IPS-20b (cell line): ENCODE data around the gene ZDHHC14.

ENCODE experiments used
- H3K27ac ChIP-seq: one replicate; pipeline ENCODE4 v1.5.1; 2013; ENCODE audit warnings: low read length
- H3K27me3 ChIP-seq: 2 replicates; pipeline ENCODE4 v1.6.1; 2013; ENCODE audit warnings: mild to moderate bottlenecking, low read length, inconsistent platforms; ENCODE audit not compliant: insufficient read depth
- H3K36me3 ChIP-seq: 2 replicates; pipeline ENCODE4 v1.6.1; 2013; ENCODE audit warnings: low read depth, mild to moderate bottlenecking, inconsistent platforms, low read length, moderate library complexity; ENCODE audit not compliant: insufficient read depth
- H3K4me1 ChIP-seq: 2 replicates; pipeline ENCODE4 v1.6.1; 2013; ENCODE audit warnings: mild to moderate bottlenecking, control low read depth, inconsistent platforms, low read length, moderate library complexity; ENCODE audit not compliant: insufficient read depth
- H3K4me3 ChIP-seq: 2 replicates; pipeline ENCODE4 v1.5.1; 2013; ENCODE audit warnings: mild to moderate bottlenecking, low read length, inconsistent platforms
- H3K9ac ChIP-seq: 2 replicates; pipeline ENCODE4 v1.6.1; 2013; ENCODE audit warnings: low read depth, mild to moderate bottlenecking, inconsistent platforms, low read length, moderate library complexity
- H3K9me3 ChIP-seq: 2 replicates; pipeline ENCODE4 v1.6.1; 2013; ENCODE audit warnings: mild to moderate bottlenecking, low read depth, low read length, inconsistent platforms; ENCODE audit not compliant: insufficient read depth

The ZDHHC14 gene

DNA sequence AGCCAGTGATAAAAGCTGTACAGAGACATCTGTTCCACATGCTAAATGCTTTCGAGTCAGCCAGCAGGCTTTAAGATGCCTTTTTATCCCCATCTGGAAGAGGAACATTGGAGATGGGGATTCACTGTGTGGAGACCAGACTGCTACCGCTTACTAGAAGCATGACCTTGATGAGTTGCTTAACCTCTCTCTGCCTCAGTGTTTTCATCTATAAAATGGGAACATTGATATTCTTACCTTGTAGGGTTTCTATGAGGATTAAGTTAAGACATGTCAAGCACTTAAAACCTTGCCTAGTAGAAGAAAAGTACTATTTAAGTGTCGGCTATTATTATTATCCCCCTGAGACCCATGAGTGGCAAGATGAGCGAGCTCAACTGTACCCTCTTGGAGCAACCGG lies 276.8 kb downstream of the ZDHHC14 start:
- Histone ChIP-seq H3K4me3 (no peak overlapping the region), H3K27me3 (no peaks in the 10 kb centered on the region), H3K36me3 (no peaks in the 10 kb centered on the region), H3K27ac (no peak overlapping the region), H3K9me3 (no peaks in the 10 kb centered on the region), H3K9ac (no peak overlapping the region), H3K4me1 (no peaks in the 10 kb centered on the region)

DNA sequence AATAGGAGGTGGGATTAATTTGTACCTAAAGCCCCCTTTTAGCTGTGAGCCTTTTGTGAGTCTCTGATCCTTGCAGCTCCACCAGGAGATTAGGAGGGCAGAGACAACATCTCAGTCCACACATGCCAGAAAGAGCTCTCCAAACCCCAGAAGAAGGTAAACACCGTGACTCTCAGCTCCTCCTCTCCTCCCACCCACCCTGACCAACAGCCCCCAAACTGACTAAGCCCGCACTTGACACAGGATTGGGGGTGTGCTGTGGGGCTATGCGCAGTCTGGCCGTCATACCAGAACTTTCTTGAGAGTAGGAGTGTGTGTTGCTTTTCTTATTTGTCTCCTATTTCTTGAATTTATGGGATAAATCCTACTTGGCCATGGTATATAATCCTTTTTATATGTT lies 277.3 kb downstream of the ZDHHC14 start:
- no peak overlapping the region for H3K4me3 ChIP-seq
- no peaks in the 10 kb centered on the region for H3K36me3 ChIP-seq
- no peak overlapping the region for H3K27ac ChIP-seq
- no peaks in the 10 kb centered on the region for H3K27me3 ChIP-seq
- no peaks in the 10 kb centered on the region for H3K4me1 ChIP-seq
- no peaks in the 10 kb centered on the region for H3K9me3 ChIP-seq
- no peak overlapping the region; the same call in 1 of the 2 replicates for H3K9ac ChIP-seq

DNA sequence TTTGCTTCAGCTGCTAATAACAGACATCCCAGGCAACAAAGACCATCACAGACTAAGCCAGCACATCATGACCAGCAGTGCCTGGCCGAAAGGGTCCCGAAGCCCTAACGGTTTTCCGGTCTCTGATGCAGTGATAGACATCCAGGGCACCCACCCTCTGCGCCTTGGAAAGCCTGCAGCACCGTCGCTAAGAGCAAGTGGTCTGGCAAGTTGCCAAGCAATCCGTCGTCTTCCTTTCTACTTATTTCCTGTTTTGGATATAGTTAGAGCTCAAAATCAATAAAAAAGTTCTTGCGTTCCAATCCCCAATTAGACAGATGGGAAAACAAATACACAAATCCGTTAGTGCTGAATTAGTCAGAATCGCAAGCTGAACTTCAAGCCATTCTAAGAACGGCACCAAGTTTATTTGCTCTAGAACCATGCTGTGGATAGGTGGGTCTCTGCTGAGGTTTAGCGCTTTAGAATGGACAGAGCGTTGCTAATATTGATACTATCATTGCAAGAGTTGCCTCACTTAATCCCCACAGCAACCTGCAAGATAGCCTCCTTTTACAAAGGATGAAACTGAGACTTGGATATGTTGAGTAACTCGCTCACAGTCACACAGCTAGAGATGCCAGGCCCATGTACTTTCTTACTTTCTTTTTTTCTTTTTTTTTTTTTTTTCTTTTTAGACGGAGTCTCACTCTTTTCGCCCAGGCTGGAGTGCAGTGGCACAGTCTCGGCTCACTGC lies 278.7 kb downstream of the ZDHHC14 start:
- H3K4me3 ChIP-seq = no peak overlapping the region

DNA sequence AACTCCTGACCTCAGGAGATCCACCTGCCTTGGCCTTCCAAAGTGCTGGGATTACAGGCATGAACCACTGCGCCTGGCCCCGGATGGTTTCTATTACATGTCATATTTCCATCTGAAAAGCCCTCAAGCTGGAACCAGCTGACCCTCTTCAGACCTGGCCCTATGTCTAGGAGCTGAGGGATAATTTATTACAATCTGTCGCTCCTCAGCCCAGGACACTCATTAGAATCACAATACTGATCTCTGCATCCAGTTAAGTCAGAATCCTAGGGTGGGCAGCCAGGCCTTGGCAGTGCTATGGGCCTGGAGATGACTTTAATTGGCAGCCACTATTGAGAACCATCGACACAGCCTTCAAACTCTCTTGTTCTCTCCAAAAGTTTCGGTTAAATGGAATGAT lies 279.4 kb downstream of the ZDHHC14 start:
- H3K9ac ChIP-seq = no peak overlapping the region
- no peak overlapping the region for H3K27ac ChIP-seq
- no peaks in the 10 kb centered on the region for H3K27me3 ChIP-seq
- H3K4me3 ChIP-seq = no peak overlapping the region
- no peaks in the 10 kb centered on the region for H3K36me3 ChIP-seq
- H3K9me3 ChIP-seq = no peaks in the 10 kb centered on the region
- H3K4me1 ChIP-seq = no peaks in the 10 kb centered on the region

More for the DNA sequence above, 278.7 kb downstream of the ZDHHC14 start:
- Histone ChIP-seq H3K9me3 (no peaks in the 10 kb centered on the region), H3K9ac (no peak overlapping the region), H3K36me3 (no peaks in the 10 kb centered on the region), H3K4me1 (no peaks in the 10 kb centered on the region), H3K27me3 (no peaks in the 10 kb centered on the region), H3K27ac (no peak overlapping the region)

DNA sequence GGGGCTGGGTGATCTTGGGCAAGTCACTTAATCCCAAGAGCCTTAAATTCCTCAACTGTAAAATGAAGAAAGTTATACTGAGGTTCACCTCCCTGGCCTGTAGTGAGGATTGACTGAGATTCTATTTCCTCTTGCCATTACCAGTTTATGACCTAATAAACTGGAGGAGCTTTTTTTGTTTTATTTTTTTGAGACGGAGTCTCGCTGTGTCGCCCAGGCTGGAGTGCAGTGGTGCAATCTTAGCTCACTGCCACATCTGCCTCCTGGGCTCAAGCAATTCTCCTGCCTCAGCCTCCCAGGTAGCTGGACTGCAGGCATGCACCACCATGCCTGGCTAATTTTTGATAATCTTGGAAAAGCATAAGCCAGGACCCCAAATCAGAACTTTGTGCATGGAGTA lies 280.7 kb downstream of the ZDHHC14 start:
- Histone ChIP-seq H3K9ac (no peak overlapping the region), H3K4me1 (no peaks in the 10 kb centered on the region), H3K27ac (no peak overlapping the region), H3K27me3 (no peaks in the 10 kb centered on the region), H3K4me3 (no peak overlapping the region), H3K36me3 (no peaks in the 10 kb centered on the region), H3K9me3 (no peaks in the 10 kb centered on the region)

DNA sequence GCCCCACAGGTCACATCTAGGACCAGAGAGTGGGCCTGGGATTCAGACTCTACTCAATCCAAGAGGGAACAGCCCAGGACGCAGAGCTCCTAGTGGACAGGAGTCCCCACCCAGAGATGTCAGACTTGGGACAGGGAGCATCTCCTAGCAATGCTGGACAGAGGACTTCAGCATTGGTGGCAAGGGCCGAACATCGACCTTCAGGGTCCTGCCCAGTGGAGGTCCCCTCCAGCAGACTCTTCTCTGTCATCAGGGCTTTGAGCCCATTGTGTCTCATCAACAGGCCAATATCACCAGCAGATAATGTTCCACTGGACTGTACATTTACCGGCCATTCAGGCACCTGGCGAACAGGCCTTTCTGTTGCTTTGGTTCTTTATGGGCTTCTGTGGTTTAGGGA lies 282.3 kb downstream of the ZDHHC14 start:
- no peak overlapping the region for H3K27ac ChIP-seq
- no peak overlapping the region for H3K9ac ChIP-seq
- H3K4me3 ChIP-seq = no peak overlapping the region
- no peaks in the 10 kb centered on the region for H3K27me3 ChIP-seq
- H3K36me3 ChIP-seq = no peaks in the 10 kb centered on the region
- H3K4me1 ChIP-seq = 0 out of 2 replicates have a peak, but pooled peaks cover 4% of the 10 kb centered on the region
- H3K9me3 ChIP-seq = no peaks in the 10 kb centered on the region

DNA sequence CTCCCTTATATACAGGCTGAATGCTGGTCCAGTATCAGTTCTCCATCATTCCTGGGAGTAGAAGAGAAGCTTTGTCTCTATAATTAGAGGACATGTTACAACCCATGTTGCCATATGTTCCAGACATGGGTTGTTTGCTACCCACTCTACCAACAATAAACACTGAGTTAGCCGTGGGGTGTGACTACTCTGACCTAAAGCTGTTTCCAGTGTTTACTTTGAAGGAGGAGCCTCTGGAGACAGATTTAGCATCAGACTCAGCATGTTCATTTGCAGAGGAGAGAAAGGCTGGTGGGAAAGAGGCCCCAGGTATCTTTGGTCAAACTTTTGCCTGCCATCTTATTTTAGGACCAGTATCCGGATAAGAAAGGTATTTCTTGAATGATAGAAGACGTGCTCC lies 284.2 kb downstream of the ZDHHC14 start:
- Histone ChIP-seq H3K4me1 (peaks cover 8% of the 10 kb centered on the region; the same call in 1 of the 2 replicates), H3K27ac (no peak overlapping the region), H3K27me3 (no peaks in the 10 kb centered on the region), H3K9me3 (no peaks in the 10 kb centered on the region), H3K36me3 (no peaks in the 10 kb centered on the region), H3K9ac (no peak overlapping the region), H3K4me3 (no peak overlapping the region)

DNA sequence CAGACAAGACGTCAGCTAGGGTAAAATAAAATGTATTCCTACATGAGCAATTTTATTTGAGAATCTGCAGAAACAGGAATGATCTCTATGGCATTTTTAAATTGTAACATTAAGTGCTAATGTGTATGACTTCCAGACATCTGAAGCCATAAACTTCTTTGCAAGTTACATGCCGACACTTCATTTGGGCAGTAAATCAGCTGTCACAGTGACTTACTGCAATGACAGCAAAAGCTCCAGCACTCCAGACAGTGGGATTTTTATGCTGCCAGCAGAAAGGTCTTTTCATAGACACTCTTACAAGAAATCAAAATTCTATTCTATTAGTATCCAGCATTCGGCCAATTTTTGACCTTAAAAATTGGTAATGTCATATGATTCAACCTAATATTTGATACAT lies 285.7 kb downstream of the ZDHHC14 start:
- no peaks in the 10 kb centered on the region for H3K9me3 ChIP-seq
- no peaks in the 10 kb centered on the region for H3K27me3 ChIP-seq
- H3K9ac ChIP-seq = no peak overlapping the region
- no peak overlapping the region for H3K27ac ChIP-seq
- H3K4me1 ChIP-seq = peaks cover 10% of the 10 kb centered on the region; the same call in 1 of the 2 replicates
- no peak overlapping the region for H3K4me3 ChIP-seq
- no peaks in the 10 kb centered on the region for H3K36me3 ChIP-seq

DNA sequence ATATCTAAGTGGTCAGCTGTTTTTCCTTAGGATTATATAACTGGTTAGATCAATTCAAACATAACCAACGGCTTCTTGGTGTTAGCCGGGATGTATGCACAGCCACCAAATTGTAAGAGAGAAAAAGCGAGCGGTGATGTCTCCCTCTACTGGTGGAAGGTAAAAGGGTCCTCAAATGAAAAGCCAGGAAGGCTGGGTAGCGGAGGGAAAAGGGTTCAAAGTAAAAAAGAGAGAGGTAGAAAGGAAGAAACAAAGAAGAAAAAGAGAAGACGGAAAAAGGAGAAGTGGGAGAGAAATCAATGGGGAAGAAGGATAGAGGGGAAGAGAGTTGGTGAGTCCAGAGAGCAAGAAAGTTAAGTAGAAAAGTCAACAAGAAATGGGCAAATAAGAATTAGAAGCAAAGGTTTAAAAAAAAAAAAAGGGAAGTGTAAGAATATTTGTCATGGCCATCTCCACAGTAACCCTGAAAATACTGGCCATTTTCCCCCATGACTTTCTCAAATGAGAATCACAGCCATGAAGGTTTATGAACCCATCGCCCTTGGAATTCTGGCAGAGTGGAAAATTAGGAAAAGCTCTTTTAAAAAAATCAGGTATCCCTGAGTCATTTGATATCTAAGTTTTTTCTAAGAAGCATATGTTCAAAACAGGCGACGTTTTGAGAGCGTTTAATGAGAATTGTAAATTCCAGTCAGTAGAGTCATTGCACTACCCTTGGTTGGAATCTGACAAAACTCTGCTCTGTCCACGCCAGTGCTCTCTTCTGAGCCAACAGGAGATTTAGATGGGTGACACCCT lies 286.4 kb downstream of the ZDHHC14 start:
- Histone ChIP-seq H3K4me1 (peaks cover 10% of the 10 kb centered on the region; the same call in 1 of the 2 replicates), H3K9ac (no peak overlapping the region), H3K9me3 (no peaks in the 10 kb centered on the region), H3K27me3 (no peaks in the 10 kb centered on the region), H3K27ac (no peak overlapping the region), H3K4me3 (no peak overlapping the region), H3K36me3 (no peaks in the 10 kb centered on the region)

DNA sequence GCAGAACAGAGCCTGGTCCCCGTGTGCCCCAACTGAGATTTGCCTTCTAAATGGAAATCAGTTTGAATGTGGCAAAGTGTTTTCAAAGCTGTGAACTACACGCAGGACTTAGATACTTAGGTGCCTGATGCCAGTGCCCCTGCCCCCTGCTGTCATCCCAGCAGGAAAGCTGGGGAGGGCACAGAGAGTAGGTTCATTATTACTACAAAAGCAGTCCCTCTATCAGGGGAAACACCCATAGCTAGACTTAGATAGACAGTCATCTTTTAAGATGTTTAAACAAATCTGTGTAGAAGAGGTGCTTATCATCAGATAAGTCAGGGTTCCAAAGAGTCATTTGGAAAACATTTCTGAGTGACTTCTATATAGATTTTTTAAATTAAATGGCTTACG lies 287.0 kb downstream of the ZDHHC14 start:
- H3K27me3 ChIP-seq = no peaks in the 10 kb centered on the region
- H3K4me3 ChIP-seq = no peak overlapping the region
- H3K4me1 ChIP-seq = peaks cover 10% of the 10 kb centered on the region; the same call in 1 of the 2 replicates
- no peak overlapping the region for H3K27ac ChIP-seq
- H3K9me3 ChIP-seq = no peaks in the 10 kb centered on the region
- no peak overlapping the region for H3K9ac ChIP-seq
- no peaks in the 10 kb centered on the region for H3K36me3 ChIP-seq

DNA sequence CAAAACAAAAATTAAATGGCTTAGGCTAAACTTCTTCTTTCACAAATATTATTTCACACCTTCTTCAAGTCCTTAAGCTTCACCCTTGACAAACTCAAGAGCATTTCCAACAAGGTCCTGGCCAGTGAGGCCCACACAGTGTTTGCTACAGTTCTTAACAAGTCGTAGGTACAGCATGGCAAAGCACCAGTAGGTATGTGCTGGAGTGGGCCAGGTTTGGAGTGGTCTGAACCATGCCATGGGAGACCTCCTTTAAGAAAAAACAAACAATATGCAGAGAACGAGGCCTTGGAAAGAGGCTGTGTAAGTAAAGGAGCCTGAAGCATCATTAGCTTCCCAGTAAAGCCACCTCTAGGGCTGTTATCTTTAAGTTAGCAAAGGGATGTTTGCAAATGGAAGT lies 287.7 kb downstream of the ZDHHC14 start:
- H3K9ac ChIP-seq = no peak overlapping the region
- no peak overlapping the region for H3K27ac ChIP-seq
- no peaks in the 10 kb centered on the region for H3K27me3 ChIP-seq
- no peaks in the 10 kb centered on the region for H3K36me3 ChIP-seq
- no peaks in the 10 kb centered on the region for H3K9me3 ChIP-seq
- H3K4me3 ChIP-seq = no peak overlapping the region
- H3K4me1 ChIP-seq = peaks cover 10% of the 10 kb centered on the region; the same call in 1 of the 2 replicates

DNA sequence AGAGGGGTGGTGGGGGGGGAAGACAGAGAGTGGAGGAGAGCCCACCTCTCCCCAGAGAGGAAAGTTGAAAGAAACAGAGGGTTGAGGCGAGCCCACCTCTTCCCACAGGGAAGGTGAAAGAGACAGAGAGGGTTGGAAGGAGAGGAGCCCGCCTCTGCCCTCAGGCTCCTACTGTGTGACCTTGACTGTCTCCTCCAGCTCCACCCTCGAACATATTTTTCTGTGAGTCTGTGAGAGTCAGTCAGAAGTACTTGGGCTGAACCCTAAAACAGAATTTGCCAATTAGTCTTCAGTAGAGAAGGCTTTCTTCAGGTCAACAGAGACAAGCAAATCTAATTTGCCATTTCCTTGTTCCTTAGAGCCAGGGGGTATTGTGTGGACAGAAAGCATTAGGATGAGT lies 288.3 kb downstream of the ZDHHC14 start:
- Histone ChIP-seq H3K4me1 (peaks cover 10% of the 10 kb centered on the region; the same call in 1 of the 2 replicates), H3K9ac (no peak overlapping the region), H3K27ac (no peak overlapping the region), H3K9me3 (no peaks in the 10 kb centered on the region), H3K4me3 (no peak overlapping the region), H3K27me3 (no peaks in the 10 kb centered on the region), H3K36me3 (no peaks in the 10 kb centered on the region)
